ENCODE data around the gene PPCS. TPM values are rescaled to one million over a fixed set of nuclear protein-coding genes. Genes with fewer than 3 reads are reported as not detected.
A peak's percentile ranks its signal among the peaks of the same experiment; 100 is the strongest.

The PPCS gene
- 33.1 TPM for polyA plus RNA-seq (ENCODE audit: insufficient read length)

DNA sequence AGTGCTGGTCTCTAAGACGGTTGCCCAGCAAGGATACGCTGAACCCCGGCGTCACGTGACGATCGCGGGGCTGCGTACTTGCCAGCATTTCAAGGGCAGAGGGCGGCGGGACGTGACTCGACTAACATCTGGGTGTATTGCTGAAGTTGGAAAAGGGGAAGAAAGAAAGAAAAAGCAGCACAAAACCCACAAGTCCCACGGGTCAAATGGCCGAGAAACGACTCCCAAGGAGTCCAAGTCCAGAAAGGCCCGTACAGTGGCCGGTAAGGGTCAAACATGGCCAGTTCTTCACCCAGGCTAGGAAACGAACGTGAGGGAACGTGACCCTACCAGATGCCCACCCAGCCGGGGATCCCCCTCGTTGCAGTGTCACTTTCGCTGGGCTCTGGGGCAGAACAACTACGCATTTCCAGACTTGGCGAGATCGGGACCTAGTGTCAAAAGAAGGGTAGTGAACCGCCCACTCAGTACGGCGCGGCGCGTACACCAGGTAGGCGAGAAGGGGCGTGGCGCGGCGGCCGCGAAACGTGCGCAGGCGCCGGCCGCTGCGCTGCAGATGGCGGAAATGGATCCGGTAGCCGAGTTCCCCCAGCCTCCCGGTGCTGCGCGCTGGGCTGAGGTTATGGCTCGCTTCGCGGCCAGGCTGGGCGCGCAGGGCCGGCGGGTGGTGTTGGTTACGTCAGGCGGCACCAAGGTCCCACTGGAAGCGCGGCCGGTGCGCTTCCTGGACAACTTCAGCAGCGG lies at the start of gene PPCS, which contains the start of gene ZMYND12:
PPCS (plus strand) TSS at position 534 of the 744 bp plus-strand sequence; CDS start at position 557, 23 bp downstream.
ZMYND12 (minus strand) TSS at position 13 of the 744 bp plus-strand sequence. CDS start 25 bp downstream, outside the sequence.
- peak; percentile 70 for DNase-seq (ENCODE audit: low read depth)

DNA sequence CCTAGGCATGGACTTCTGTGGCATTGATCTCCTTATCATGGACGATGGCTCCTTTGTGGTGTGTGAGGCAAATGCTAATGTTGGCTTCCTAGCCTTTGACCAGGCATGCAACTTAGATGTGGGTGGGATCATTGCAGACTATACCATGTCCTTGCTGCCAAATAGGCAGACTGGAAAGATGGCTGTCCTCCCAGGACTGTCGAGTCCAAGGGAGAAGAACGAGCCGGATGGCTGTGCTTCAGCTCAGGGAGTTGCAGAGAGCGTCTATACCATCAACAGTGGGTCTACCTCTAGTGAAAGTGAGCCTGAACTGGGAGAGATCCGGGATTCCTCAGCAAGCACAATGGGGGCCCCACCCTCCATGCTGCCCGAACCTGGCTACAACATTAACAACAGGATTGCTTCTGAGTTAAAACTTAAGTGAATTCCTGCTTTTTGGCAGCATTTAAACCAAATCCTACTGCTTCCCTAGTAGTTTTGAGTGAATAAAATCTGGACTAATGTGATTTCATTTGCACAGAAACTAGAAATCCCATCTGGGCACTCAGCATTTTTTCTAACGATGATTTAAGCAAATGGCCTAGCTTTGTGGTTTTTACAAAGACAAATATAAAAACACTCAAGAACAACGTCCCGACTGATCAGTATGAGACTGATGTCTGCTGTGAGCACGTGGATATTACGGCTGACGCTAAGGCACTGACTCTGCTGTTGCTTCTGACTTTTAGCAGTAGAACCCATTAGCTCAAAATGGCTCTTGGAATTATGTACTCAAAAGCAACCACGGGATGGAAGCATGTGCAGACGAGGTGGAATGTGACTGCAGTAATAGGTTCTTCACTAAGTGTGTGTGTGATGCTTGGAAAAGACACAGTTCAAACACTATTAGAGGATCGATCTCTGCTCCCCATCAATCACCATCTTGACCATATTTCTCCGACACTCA lies 41.5 kb upstream of the PPCS start:
- no peak for DNase-seq (ENCODE audit: low read depth)

DNA sequence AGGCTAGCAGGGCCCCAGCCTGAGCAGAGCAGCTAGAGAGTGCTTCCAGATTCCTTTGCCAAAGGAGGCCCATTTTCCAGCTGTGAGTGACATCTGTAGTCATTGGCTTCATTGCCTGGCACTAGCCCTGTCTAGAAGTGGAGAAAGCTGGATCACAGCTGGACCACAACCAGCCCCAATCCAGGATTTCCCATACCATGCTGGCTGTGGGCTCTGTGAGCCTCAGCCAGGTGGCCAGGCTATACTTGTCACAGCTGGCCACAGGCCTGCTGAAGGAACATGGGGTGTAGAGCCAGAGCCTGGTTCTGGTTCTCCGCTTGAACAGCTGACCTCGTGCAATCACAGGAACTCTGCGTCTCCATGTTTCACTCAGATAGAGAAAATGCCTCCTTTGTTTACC lies 39.2 kb upstream of the PPCS start:
- DNase-seq (ENCODE audit: low read depth) = no peak

DNA sequence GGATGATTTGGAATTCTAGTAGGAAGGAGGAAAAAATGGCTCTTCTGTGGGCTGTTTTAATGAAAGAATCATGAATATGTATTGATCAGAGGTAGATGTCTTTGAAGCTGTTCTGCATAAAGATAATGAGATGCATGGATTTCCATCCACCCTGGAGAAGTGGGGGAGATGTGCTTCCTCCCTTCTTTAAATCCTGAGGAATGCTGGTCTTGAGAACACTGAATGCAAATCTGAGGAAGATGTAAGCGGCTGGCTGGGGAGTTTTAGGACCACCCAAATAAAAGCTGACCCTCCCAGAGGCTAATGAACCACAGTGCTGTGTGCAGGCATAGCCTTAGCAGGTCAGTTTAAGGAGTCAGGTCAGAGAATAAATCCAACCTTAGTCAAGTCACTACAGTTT lies 37.8 kb upstream of the PPCS start:
- DNase-seq (ENCODE audit: low read depth) = no peak

DNA sequence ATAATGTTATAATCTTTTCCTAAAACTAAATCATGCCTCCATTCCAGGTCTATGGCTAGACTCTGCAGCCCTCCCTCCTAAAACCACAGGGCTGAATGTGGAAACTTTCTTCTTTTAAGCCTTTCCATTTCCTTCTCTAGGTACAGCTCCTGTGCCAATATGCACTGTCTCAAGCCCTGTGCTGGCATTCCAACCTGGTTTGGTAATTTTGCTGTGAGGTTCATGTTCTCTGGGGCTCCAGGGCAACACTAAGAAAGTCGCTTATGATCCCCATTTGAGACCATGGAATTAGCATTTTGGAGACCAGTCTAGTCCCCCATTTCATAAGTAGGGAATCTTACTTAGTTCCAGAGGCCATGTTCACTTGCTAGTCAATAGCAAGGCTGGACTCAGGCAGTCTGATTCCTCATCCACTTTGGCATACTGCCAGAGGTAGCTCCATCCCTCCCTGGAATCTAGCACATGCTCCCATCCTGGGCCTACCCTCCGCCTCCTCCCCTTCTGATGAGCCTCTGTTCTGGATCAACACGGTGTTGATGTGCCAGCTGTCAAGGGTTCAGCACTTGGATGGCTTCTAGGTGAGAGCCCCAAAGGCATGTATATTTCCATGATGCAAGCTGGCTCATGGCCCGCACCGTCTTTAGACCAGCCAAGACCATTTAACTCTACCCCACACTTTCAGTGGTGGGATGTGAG lies 37.1 kb upstream of the PPCS start:
- DNase-seq (ENCODE audit: low read depth) = no peak

DNA sequence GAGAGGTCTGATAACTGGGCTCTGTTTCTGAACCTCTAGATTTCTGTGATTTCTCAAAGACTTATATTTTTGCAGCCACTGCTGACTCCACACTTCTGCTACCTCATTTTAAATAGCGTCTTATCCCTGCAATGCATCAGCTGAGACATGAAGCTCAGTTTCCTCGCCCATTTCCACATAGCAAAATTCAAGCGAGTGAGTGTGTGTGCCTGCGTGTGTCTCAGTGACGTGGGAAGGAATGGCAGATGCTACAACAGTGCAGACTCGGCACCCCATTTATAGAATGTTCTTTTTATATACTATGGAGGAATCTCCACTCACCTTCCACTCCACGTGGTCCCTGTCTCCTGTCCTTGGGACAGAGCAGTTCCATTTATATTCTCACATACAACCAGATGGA lies 36.2 kb upstream of the PPCS start:
- DNase-seq (ENCODE audit: low read depth) = no peak

DNA sequence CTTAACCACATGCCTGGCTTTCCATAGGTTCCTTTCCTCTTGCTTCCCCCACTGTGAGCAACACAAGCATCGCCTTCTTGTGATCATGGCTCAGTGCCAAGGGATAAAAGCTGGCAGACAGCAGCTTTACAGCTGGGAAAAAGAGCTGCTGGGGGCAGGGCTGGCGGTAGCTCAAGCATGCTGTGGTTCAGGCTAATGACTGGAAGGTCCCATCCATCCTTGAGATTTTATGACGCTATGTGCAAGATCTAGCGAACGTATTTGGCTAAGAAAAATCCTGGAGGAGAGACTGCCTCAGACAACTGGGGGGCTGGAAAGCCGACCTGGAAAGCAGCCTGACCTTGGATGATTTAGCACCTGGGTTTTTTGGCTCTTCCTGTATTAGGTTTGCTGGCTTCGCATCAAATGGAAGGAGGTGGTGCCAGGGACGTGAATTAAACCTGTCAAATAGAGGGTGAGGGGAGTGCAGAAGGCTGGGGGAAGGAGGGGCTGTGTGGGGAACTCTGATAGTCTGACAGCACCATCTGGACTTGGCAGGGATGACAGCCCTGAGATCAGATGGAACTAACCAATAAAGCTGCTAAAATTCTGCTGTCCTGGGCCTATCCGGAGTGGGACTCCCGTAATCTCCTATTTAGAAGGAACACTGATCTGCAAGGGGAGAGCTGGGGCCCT lies 35.3 kb upstream of the PPCS start:
- DNase-seq (ENCODE audit: low read depth) = peak; percentile 81

DNA sequence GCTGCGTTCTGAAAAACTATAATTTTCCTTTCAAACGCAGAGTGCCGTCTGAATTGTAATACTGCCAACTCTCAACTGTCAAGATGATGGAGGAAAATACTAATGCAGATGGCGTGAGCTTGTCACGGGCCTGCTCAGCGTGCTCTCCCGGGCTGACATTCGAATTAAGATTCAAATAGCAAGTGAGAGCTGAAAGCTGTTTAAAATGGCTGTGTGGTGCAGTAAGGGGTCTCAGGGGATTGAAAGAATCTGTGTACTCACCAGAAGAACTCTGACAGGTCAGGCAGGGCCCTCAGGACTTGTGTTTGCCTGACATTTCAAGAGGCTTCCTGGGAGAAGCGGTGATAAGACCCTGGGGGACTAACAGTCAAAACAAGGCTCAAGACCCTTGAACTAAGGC lies 33.6 kb upstream of the PPCS start:
- no peak for DNase-seq (ENCODE audit: low read depth)

DNA sequence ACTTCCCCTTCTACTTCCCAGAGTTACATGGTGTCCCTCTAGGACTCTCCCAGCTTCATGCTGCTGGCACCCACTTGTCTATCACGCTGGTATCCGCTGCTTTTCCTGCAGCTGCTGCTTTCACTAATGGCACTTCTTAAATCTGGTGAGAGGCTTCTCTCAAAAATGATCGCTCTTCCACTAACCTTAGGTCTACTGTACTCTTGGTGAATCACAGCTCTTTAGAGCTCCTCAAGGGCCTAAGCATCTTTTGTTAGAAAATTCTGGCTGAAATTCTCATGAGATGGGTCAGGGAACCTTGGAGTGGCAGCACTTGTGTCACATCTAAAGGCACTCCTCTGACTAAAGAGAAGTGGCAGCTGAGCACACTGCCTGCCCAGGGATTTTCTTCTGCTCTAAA lies 32.7 kb upstream of the PPCS start:
- no peak for DNase-seq (ENCODE audit: low read depth)

DNA sequence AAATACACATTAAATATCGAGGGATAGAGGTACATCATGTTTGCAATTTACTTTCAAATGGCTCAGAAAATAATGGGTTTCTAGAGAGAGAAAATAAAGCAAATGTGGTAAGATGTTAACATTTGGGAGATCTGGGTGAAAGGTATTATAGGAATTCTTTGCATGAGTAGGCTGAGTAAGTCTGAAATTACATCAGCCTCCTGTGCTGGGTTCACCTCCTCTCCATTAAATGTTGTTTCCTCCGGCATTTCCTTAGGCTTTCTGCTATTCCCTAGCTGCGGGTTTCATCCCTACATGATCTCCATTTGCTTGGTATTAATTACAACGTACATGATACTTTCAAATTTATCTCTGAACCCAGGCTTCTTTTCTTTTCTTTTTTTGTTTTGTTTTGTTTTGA lies 32.1 kb upstream of the PPCS start:
- no peak for DNase-seq (ENCODE audit: low read depth)

DNA sequence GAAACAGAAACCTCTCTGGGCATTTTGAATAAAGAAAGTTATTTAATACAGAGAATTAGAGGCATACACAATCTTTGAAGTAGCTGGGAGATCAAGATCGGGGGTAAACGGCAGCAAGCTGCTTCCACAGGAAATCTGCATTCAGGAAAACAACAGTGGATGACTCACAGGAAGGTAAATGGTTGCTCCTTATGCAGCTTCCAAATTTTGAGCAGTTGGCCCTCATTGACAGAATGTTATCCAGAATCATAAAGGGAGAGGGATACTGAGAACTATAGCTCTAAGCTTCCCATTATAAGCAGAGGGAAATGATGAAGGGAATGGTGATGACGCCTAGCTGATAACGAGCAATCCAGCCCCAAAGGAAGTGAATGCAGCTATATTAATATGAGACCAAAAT lies 29.1 kb upstream of the PPCS start:
- no peak for DNase-seq (ENCODE audit: low read depth)

DNA sequence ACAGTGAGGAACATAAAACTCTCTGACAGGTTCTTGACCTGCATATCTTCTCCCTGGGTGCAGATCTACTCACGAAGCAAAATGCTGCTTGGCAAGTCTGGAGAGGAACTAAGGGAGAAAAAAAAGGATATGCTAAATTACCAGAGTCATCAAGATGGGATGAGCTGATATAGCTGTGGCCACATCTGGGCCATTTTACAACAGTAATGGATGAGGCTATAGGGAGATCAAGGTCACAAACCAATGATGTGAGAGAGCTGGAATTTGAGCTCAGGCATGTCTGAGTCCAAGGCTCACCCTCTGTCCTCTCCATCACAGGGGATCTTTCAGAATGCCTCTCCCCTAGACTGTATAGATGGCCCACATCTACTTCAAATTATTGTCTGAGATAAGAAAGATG lies 26.7 kb upstream of the PPCS start:
- DNase-seq (ENCODE audit: low read depth) = no peak

DNA sequence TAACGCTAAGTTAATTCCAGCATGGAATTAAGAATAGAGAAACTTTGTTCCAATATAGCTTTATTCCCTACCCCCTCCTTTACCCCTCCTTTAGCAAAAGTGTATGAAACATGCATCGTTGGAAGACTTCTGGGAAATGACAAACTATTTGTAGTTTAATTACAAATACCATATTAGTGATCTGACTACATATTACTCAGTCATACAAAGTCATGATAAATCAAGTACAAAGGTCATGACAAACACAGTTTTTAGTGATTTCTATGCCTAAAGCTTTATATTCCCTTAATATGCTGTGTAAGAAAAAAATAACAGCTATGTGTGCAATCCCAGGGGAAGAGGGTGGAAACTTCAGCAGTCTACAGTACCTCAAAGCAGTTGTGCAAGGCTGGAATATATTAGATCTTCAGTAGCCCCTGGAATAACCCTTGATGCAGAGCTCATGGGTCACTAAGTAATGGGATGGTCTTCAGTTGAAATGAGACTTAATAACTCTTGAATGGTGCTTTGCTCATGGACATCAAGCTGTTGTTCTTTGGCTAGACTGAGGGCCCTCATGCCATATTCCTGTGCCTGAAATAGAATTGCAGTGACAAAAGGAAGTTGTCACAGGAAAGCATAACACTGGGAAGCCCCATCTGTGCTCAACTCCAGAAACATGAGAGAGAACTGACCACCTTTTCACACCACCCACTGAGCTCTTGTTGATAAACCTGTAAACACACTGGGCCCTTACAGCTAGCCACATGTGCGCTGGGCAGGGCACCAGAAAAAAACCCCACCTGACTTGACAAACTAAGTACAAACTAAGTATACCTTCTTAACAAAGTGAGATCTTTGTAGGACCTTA lies 25.8 kb upstream of the PPCS start:
- no peak for DNase-seq (ENCODE audit: low read depth)

DNA sequence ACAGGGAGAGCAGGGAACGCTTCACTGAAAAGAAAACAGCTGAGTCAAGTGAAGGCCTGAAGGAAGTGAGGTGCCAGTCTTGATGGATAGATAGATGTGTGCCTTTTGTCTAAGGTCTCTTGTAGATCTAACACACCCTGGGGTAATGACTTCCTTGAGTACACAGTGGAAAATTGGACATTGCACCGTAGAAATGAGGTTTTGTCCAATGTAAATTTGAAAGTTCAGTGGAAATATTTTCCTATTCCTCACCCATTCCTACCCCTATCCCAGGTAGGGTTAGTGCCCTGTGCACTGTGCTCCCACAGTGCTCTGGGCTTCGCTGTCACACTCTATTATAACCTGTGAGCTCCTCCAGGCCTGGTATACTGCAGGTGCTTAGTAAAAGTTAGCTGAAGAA lies 24.8 kb upstream of the PPCS start:
- DNase-seq (ENCODE audit: low read depth) = no peak

DNA sequence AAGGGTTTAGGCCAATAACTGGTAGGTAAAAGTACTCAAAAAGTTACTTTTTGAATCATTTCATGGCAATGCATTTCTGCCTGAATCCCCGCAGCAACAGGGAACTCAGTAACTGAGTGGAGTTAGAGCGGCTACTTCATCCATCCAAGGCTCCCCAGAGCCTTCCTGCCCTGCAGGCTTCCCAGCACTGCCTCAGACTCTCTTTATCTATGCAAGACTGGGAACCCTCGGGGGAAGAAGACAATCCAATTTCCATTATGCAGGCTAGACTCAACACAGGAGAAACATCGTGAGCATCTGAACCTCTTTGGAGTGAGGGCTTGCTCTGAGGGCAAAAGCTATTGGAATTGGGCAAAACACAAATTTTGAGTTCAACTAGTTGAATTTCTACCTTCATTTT lies 23.6 kb upstream of the PPCS start:
- no peak for DNase-seq (ENCODE audit: low read depth)

DNA sequence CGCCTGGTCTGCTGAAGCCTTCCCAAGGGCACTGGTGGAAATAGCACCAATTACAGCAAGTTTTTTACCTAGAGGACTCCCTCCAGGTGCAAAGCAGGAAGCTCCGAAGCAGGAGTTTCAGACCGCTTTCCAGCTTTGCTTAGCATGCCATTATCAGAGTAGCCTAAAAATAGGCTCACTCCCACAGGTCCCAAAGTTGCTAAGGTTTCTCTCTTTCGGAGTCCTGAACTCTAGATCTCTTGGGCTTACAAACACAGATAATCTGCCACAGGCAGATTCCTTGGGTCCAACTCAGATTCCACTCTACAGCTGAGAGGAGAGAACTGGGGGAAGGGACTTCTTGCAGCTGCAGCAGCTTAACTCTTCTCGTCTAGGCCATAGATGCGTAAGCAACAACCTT lies 23.0 kb upstream of the PPCS start:
- DNase-seq (ENCODE audit: low read depth) = no peak

DNA sequence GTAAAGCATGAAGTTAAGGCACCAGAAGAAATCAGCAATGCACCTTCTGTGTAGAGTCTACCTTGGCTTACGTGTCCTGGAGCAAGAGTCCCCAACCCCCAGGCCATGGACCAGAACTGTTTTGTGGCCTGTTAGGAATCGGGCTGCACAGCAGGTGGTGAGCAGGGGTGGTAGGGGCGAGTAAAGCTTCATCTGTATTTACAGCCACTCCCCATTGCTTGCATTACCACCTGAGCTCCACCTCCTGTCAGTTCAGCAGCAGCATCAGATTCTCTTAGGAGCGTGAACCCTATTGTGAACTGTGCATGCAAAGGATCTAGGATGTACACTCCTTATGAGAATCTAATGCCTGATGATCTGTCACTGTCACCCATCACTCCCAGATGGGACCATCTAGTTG lies 22.0 kb upstream of the PPCS start:
- no peak for DNase-seq (ENCODE audit: low read depth)

DNA sequence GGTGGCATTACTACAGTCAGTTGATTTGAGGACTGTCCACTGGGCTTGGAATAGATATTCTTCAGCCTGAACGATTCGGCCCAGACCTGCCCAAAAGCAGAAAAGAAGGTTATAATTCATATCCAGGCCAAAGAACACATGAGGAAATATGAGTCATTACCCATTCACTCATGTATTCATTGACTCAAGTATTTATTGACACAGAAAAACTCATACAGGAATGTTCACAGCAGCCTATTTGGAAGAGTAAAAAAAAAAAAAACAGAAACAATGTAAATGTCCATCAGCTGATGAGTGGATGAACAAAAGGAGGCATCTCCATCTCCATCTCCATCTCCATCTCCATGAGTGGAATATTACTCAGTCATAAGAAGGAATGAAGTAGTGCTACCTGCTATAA lies 16.4 kb upstream of the PPCS start:
- no peak for DNase-seq (ENCODE audit: low read depth)

DNA sequence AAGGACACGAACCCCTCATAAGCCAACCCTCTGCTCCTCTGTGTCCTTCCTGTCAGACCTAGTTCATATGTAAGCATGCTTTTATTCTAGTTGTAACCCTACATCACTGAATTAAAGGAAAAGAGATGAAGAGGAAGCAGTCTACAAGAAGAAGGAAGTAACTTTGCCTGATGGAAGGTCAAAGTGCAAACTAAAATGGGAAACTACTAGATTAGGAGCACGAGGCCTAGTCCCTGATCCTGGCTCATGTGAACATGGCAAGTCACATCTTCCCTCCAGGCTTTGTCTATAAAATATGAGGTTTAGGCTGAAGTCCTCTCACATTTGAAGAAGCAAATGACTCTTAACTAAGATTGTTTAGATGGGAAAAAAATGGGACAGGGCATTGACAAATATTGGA lies 13.7 kb upstream of the PPCS start:
- no peak for DNase-seq (ENCODE audit: low read depth)

DNA sequence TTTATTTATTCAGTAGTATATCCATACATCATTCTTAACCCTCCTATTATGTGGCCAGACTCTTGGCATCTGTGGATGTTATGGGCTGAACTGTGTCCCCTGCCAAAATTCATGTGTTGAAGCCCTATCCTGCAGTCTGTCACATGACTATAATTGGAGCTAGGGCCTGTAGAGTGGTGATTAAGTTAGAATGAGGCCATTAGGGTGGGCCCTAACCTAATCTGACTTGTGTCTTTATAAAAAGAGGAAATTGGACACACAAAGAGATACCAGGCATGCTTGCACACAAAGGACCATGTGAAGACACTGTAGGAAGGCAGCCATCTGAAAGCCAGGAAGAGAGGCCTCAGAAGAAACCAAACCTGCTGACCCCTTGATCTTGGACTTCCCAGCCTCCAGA lies 7.1 kb upstream of the PPCS start:
- DNase-seq (ENCODE audit: low read depth) = no peak

DNA sequence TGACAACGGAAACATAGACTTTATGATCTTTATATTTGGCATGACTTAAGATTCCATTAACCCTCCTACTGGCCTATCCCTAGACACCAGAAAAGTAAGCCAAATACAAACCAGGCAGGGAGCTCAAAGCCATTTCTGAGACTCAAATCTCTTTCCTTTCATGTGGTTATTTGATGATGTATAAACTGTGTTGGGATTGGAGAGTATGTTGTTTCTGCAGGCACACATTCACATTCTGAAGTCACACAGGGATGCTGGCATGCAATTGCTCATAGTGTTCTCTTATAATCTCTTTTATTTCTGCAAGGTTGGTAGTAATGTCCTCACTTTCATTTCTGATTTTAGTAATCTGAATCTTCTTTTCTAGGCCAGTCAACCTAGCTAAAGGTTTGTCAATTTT lies 6.3 kb upstream of the PPCS start:
- no peak for DNase-seq (ENCODE audit: low read depth)
